Left lung (tissue), 10 donors: ENCODE results near the gene ATL2. TPM values are rescaled to one million over a fixed set of nuclear protein-coding genes. Genes with fewer than 3 reads are reported as not detected.
A peak's percentile ranks its signal among the peaks of the same experiment; 100 is the strongest.
"Not testable (repeated sequence)": the region's sequence is repeated elsewhere in the genome, so short reads cannot be mapped to it uniquely, and the experiment has no call there.

Experiments
- ATAC-seq: fragments of 200-7000 bp; cut with Tn5 transposase; one replicate; pipeline ENCODE4 v1.9.1; 2020; ENCODE audit warnings: moderate library complexity
- DNase-seq, 4 donors: peaks; one replicate each; pipeline ENCODE4 v3.0.0-alpha.2; 2013 to 2020
- H3K27ac ChIP-seq, 2 donors: fragments of 200-600 bp; sonication (generic) in 1 of 2; one replicate each; pipeline versions ENCODE4 v1.5.0 to v1.8.0; 2020 to 2021
- H3K27me3 ChIP-seq, 2 donors: fragments of 200-600 bp; sonication (generic) in 1 of 2; one replicate each; pipeline versions ENCODE4 v1.5.0 to v1.8.0; 2020 to 2021
- H3K36me3 ChIP-seq, 2 donors: fragments of 200-600 bp; sonication (generic) in 1 of 2; one replicate each; pipeline versions ENCODE4 v1.5.0 to v1.8.0; 2020 to 2021
- H3K4me1 ChIP-seq, 2 donors: fragments of 200-600 bp; one replicate each; pipeline ENCODE4 v1.8.0; 2021
- H3K4me3 ChIP-seq, 2 donors: fragments of 200-600 bp; sonication (generic) in 1 of 2; one replicate each; pipeline versions ENCODE4 v1.5.0 to v1.8.0; 2020 to 2021; ENCODE audit warnings: mild to moderate bottlenecking in 1 of 2
- H3K9me3 ChIP-seq, 2 donors: fragments of 200-600 bp; sonication (generic) in 1 of 2; one replicate each; pipeline versions ENCODE4 v1.5.0 to v1.8.0; 2020 to 2021
- intact Hi-C, 2 donors: fragments of 100-400 bp; cut with DNase I; formaldehyde crosslinking; loops; one replicate each; pipeline versions ENCODE4 v1.11.2 to v1.14.2; 2022
- polyA plus RNA-seq, 6 donors: library from polyadenylated mRNA; unstranded; fragments of 120-200 nt; gene quantifications; one replicate each; pipeline ENCODE4 v1.2.1, GENCODE V29; 2013; ENCODE audit not compliant: insufficient read length in 6 of 6
- total RNA-seq, 2 donors: library from RNA; stranded (reverse); fragmentation: NEBNext Ultra II Directional; extraction: Animal tissue kit (Norgen Biotek cat#: 25700); gene quantifications; one replicate each; pipeline ENCODE4 v1.2.1, GENCODE V29; 2021
- TF ChIP-seq, protein P1 (sequence below), 2 donors: fragments of 200-600 bp; sonication (generic) in 1 of 2; IDR thresholded peaks; one replicate each; pipeline versions ENCODE4 v1.5.0 to v1.8.0; 2021; ENCODE audit warnings: antibody characterized with exemption in 2 of 2
- donor health status: DM: no; HTN: yes; CAD: no.
- donor health status: DM: no; HTN: no; CAD: no.

ATL2 gene
- total and polyA plus RNA-seq, 8 donors: 42.2 to 77.0 (median 69.2) TPM

DNA sequence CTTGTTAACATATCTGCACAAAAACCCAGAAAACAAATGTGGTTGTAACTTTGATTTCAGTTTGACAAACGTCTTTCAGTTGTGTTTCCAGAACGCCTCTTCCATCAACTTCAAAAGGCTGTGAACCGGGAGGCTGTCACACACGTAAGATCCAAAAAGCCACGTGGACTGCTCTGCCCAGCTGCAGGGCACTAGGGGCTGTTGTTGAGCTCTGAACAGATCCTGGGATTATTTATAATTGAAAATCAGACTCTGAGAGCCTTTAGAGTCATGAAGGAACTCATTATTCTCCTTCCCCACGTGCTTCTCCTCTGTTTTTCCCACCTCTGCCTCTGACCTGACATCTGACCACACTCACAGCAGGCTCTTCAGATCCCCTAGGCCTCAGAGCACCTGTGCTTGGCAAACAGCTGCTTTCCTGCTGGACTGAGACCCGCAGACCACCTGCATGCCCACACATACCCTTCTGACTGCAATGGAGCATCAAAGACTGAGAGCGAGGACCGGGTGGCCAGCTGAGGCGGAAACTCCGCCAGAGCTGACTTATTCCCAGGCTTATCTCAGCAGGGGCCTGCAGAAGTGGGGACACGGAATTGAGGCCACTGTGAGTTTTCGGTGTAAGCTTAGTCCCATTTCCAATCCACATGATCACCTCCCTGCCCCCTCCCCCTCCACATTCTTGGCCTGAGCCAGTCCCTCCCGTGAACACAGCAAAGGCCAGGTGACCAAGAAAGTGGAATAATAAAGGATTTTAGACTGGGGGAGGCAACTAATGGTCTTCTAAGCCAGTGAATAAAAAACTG lies 114.8 kb downstream of the ATL2 start:
- Histone ChIP-seq H3K4me1 (peaks cover 0 to 71% of the 10 kb centered on the region in 2 donors), H3K4me3 (no peak overlapping the region), H3K36me3 (no peaks in the 10 kb centered on the region), H3K9me3 (peaks cover 0 to 3% of the 10 kb centered on the region in 2 donors), H3K27me3 (no peaks in the 10 kb centered on the region), H3K27ac (peak overlapping the region in 1 of 2 donors; percentile 82)
- no peak for ATAC-seq
- TF ChIP-seq, protein P1, sequence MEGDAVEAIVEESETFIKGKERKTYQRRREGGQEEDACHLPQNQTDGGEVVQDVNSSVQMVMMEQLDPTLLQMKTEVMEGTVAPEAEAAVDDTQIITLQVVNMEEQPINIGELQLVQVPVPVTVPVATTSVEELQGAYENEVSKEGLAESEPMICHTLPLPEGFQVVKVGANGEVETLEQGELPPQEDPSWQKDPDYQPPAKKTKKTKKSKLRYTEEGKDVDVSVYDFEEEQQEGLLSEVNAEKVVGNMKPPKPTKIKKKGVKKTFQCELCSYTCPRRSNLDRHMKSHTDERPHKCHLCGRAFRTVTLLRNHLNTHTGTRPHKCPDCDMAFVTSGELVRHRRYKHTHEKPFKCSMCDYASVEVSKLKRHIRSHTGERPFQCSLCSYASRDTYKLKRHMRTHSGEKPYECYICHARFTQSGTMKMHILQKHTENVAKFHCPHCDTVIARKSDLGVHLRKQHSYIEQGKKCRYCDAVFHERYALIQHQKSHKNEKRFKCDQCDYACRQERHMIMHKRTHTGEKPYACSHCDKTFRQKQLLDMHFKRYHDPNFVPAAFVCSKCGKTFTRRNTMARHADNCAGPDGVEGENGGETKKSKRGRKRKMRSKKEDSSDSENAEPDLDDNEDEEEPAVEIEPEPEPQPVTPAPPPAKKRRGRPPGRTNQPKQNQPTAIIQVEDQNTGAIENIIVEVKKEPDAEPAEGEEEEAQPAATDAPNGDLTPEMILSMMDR (IDR thresholded peaks at IDR 0.05): no peak
- intact Hi-C loops: no loop called here
- no peak for DNase-seq

DNA sequence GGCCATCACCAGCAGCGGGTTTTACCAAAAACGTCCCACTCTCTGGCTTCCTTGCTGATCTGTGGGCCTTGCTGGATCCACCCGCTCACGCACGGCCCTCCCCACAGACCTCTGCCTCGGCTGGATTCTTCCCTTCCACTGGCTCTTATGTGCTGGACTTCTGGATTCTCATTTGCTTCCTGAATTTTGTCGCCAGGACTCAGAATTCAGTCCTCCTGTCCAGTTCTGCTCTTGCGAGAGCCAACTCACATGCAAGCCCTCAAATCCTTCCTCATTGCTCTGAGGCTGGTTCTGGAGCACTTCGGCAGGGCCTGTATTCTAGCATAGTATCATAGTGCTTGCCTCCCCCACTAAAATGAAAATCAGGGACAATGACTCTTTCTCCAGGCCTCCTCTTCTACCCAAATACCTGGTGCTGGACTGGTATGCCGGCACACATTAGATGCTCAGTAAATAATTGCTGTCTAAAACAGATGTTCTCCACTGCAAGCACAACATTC lies 115.5 kb downstream of the ATL2 start:
- intact Hi-C loops: no loop called here
- H3K27me3 ChIP-seq: no peaks in the 10 kb centered on the region
- peaks cover 0 to 3% of the 10 kb centered on the region in 2 donors for H3K9me3 ChIP-seq
- TF ChIP-seq, protein P1 (IDR thresholded peaks at IDR 0.05): no peak
- no peak overlapping the region for H3K4me3 ChIP-seq
- peak overlapping the region in 1 of 2 donors; percentile 82 for H3K27ac ChIP-seq
- ATAC-seq: peak; percentile 16
- no peak for DNase-seq
- no peaks in the 10 kb centered on the region for H3K36me3 ChIP-seq
- peaks cover 0 to 65% of the 10 kb centered on the region in 2 donors for H3K4me1 ChIP-seq

DNA sequence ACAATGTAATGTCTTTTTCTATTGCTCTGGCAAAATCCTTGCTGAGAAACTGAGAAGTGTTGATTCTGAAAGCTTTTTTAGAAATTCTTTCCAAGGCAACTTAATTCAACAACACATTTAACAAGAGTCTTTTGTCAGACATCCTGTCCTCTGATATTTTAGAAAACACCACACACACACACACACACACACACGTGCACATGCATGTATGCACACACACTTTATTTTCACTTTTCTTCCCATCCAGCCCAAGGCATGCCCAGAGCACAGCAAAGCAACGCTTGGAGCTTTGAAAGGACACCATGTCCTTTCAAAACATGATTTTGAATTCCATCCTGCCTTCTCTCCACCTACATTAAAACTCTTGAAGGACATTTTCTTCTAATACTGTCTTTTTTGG lies 116.1 kb downstream of the ATL2 start:
- Histone ChIP-seq H3K27me3 (no peaks in the 10 kb centered on the region), H3K4me3 (no peak overlapping the region), H3K27ac (peak overlapping the region in 1 of 2 donors; percentile 82), H3K4me1 (peaks cover 0 to 59% of the 10 kb centered on the region in 2 donors), H3K36me3 (no peaks in the 10 kb centered on the region), H3K9me3 (no peaks in the 10 kb centered on the region)
- TF ChIP-seq, protein P1 (IDR thresholded peaks at IDR 0.05): no peak
- intact Hi-C loops: no loop called here
- ATAC-seq (no peak), DNase-seq (no peak)

DNA sequence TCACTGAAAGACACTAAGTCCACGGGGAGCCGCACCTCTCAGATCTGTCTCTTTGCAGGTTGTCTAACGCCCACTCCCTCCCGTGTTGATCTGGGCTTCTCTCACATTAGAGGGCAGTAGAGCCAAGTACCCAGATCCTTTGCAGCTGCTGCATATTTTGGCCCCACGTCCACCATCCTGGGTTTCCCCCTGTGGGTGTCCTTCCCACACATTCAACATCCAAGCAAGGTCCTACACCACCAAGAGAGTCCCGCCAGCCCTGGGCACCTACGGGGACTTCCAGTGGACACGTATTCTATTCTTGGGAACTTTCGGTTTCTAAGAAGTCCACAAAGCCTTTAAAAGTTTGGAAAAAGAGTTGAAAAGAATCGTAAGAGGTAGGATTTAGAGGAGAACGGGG lies 116.6 kb downstream of the ATL2 start:
- H3K4me1 ChIP-seq: peaks cover 0 to 57% of the 10 kb centered on the region in 2 donors
- no peaks in the 10 kb centered on the region for H3K27me3 ChIP-seq
- H3K9me3 ChIP-seq: no peaks in the 10 kb centered on the region
- no peaks in the 10 kb centered on the region for H3K36me3 ChIP-seq
- intact Hi-C loops: no loop called here
- ATAC-seq (no peak), DNase-seq (no peak)
- peak overlapping the region in 1 of 2 donors; percentile 82 for H3K27ac ChIP-seq
- TF ChIP-seq, protein P1 (IDR thresholded peaks at IDR 0.05): no peak
- no peak overlapping the region for H3K4me3 ChIP-seq

DNA sequence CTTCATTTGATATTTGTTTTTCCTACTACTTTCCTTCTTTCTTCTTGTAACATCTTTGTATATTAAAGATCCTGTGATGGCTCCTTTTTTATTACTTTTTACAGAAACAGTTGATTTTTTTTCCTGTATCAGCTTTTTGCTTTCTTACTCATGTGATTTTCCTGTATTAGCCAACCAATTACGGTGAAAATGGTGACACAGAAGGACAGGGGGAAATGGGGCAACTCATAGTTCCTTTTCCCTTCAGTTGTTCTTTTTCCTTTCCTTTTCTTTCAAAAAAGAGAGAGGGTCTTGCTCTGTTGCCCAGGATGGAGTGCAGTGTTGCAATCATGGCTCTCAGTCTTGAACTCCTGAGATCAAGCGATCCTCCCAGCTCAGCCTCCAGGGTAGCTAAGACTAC lies 117.8 kb downstream of the ATL2 start:
- ATAC-seq (no peak), DNase-seq (no peak)
- intact Hi-C loops: no loop called here
- TF ChIP-seq, protein P1 (IDR thresholded peaks at IDR 0.05): no peak
- Histone ChIP-seq H3K36me3 (no peaks in the 10 kb centered on the region), H3K27ac (peak overlapping the region in 1 of 2 donors; percentile 82), H3K27me3 (no peaks in the 10 kb centered on the region), H3K4me3 (no peak overlapping the region), H3K4me1 (peaks cover 0 to 47% of the 10 kb centered on the region in 2 donors), H3K9me3 (no peaks in the 10 kb centered on the region)

DNA sequence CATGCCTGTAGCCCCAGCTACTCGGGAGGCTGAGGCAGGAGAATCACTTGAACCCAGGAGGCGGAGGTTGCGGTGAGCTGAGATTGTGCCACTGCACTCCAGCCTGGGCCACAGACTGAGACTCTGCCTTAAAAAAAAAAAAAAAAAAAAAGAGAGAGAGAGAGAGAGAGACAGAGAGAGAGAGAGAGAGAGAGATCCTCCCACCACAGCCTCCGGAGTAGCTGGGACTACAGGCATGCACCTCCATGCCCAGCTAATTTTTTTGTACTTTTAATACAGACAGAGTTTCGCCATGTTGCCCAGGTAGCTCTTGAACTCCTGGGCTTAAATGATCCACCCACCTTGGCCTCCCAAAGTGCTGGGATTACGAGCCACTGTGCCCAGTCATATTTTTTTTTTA lies 119.4 kb downstream of the ATL2 start:
- H3K9me3 ChIP-seq, DNase-seq, H3K4me3 ChIP-seq, H3K27ac ChIP-seq, intact Hi-C loops, ATAC-seq, H3K36me3 ChIP-seq, H3K27me3 ChIP-seq: not testable (repeated sequence)
- H3K4me1 ChIP-seq: peaks cover 0 to 34% of the 10 kb centered on the region in 2 donors
